NCI-H2029 (cell line): Measurements from ENCODE around the gene ABTB2.
A peak's percentile ranks its signal among the peaks of the same experiment; 100 is the strongest.

ENCODE experiments used
- DNase-seq: peaks from one replicate; lab custom pipeline; 2025; lab: John Stamatoyannopoulos, UW

Gene ABTB2

DNA sequence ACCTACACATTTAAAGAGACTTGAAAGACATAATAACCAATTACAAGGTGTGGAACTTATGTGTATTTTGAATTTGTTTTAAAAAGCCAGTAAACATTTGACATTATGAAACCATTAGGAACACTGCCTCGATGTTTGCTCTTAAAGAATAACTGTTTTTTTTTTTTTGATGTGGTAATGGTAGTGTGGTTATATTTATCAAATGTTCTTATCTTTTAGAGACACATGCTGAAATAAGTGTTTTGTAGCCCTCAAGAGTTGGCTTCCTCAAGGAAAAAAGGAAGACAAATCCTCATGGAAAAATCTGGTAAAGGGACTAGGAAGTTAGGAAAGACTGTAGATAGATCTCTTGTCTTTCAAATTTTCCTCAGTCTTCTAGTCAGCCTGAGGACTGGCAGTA is 2.2 kb upstream of the ABTB2 start:
- no peak for DNase-seq

DNA sequence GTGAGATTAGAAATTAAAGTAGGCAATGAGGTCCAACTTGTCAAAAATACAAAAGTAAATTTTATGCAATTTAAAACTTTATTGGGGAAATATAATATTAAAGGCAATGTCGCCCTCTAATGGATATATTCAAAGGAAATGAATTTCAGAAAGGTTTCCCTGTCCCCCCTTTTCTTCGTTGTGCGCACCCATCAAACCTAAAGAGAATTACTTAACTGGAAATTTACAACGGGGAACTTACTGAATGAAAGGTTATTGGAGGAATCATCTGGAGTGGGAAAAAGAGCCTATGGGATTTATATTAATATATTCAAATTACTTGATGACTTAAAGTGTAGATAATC is 1.7 kb upstream of the ABTB2 start:
- no peak for DNase-seq

GRCh38 chr11:34358728-34359547 is 1.1 kb upstream of the ABTB2 start:
- peak; percentile 81 for DNase-seq

DNA sequence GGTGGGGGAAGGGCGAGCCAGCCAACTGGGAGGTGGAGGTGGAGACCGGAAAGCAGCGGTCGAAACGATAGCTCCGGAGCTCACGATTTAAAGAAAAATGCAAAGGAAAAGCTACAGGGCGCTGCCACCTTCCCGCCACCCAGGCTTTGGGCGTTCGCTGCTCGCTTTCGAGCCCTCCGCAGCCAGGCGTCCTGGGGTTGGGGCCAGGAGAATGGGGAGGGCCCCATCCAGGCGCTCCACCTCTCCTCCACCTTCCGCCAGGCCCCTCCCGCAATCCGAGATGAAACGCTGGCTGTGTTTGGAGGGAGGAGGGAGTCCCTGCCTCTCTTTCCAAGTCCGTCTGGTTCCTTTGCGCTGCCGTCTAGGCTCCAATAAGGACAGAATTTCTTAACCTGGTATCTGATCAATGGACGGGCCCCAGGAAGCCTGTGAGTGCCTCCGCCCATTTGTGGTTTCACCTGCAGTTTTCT is 483 bp upstream of the ABTB2 start:
- peak; percentile 81 for DNase-seq

DNA sequence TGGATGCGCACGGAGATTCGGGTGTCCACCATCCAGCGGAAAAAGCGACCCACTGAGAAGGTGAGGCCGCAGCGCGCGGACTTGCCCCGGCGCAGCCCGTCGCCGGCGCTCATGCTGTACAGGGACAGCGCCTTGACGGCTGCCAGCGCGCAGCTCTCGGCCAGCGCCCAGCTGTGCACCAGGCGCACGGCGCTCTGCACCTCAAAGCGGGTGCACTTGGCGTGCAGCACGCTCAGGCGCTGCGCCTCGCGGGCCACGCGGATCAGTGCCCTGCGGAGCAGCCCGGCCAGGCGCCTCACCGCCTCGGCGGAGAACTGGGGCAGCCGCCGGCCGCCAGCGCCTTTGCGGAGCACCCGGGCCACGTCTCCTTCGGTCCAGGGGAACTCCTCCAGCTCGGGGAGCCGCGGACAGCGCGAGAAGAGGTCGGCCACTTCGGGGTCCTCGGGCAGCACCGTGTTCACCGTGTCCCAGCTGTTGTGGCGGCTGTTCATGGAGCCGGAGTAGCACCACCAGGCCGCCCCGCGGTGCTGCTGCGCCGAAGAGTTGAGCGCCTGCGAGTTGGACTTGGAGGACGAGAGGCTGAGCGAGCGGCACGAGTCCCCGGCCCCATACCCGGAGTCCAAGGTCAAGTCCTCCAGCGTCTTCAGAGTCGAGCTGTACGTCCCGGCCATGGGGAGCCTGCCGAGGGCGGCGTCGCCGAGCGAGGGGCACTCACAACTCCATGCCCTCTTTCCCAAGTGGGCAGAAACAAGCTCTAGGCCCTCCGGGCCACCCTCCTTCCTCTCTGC is 703 bp downstream of the ABTB2 start:
- DNase-seq, result peak; percentile 36

GRCh38 chr11:34356576-34356912 is 1.3 kb downstream of the ABTB2 start:
- no peak for DNase-seq

GRCh38 chr11:34356130-34356529 is 1.7 kb downstream of the ABTB2 start:
- DNase-seq, result no peak

DNA sequence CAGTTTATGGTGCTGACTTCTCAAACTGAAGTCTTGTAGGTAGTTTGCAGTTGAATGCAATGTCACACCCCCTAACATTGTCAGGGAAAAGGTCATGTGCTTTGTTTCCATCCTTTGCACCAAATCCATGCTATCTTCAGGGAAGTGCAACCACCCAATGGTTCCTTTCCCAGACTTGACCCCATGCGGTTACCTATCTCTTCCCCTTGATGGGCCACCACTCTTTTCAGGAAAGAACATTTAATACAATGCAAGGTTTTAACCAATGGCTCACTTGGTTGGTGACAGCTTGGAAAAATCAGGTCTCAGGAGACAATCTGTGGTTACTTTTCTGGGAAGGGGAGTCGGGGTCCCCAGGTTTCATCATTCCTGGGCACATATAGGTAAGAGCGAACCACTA is 2.1 kb downstream of the ABTB2 start:
- DNase-seq, result no peak

DNA sequence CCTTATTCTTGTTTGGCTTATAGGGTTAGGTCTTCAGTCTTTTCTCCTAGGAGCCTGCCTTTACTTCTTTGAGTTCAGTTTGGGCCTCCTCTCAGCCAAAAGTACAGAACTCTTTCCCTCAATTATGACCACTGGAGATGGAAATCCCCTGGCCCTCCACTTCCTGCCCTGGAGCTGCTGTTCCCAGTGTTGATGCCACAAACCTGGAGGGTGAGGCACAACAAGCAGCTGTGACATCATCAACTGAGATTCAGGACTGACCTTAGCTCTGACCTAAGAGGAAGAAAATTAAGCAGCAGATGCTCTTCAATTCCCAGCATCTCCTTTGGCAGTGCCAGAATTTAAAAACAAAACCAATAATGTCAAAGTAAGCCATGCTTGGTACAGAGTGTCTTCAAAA is 3.0 kb downstream of the ABTB2 start:
- no peak for DNase-seq

DNA sequence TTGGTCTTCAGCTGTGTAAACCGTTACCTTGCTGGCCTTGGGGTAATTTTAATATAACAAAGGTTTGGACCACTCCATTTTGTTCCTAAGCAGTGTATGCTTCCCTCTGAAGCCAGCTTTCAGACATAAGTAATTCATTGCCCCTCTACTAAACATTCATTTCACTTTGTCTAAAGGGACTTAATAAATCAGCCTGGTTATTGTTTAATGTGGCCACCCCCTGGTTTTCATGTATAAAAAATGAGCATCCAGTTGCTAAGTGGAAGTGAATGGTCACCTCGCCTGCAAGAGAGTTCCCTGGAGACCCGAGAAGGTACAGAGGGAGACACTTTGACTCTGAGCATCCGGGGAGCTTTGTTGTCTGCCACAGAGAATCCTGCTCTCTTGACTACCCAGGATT is 3.9 kb downstream of the ABTB2 start:
- no peak for DNase-seq

GRCh38 chr11:34351687-34352469 is 5.9 kb downstream of the ABTB2 start:
- no peak for DNase-seq

DNA sequence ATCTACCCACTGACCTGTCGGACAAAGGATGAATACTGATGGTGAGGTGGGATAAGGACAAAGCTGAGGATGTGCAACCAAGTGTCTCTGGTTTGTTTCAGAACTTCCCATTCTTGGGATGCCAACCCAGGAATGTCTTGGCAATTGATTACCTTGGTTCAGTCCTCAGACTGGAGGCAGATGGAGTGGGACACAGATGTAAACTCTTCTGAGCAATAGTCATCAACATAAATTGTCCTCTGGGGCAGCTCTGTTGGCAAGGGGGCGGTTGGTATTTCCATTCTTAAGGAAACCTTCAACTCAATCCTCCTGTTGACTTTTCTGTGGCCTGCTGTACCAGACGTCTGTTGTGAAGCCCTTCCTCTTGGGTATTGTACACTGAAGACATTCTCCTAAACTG is 6.8 kb downstream of the ABTB2 start:
- DNase-seq, result no peak

GRCh38 chr11:34349882-34350281 is 7.9 kb downstream of the ABTB2 start:
- DNase-seq, result no peak

- peak; percentile 74 for DNase-seq
Measured at GRCh38 chr11:34348919-34349318, 8.9 kb downstream of the ABTB2 start.

DNA sequence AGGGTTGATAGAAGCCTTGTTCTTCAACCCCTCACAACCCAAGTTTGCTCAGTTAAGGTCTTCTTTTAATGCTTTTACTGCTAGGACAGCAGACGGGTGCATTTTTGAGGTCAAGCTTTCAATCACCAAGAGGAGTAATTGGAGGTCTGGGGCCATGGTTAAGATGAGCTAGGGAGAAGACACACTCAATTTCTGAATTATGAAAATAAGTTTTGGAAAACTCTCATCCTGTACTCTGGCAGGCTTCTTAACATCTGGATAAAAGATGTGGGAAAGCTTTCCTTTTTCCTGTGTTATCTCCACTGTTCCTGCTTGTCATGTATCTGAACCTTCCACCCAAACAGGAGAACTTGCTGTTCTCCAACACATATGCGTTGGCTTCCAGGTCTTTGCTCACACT is 9.7 kb downstream of the ABTB2 start:
- no peak for DNase-seq

- no peak for DNase-seq
Measured at GRCh38 chr11:34346551-34346950, 11.3 kb downstream of the ABTB2 start.

DNA sequence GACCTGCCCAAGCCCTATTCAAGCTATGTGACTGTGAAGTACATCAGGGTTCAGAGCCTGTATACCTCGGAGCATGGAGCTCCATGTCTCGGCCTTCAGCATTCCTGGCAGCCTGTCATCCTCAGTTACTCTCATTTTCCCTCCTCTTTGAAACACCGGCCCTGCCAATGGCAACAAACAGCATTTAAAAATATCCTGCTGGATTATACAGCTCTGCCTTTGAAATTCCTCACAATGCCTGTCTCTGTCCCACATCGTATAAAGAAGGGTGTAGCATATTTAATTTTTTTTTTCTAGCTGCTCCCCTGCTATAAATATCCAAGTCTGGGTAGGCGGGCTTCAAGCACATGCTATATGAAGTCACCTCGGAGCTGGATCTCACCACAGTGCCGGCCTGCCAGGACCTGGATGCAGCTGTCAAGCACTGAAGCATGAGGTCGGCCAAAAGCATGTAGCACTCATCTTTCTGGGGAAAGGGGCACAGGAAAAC is 11.8 kb downstream of the ABTB2 start:
- DNase-seq, result no peak

- DNase-seq, result no peak
Measured at GRCh38 chr11:34345540-34345876, 12.3 kb downstream of the ABTB2 start.

DNA sequence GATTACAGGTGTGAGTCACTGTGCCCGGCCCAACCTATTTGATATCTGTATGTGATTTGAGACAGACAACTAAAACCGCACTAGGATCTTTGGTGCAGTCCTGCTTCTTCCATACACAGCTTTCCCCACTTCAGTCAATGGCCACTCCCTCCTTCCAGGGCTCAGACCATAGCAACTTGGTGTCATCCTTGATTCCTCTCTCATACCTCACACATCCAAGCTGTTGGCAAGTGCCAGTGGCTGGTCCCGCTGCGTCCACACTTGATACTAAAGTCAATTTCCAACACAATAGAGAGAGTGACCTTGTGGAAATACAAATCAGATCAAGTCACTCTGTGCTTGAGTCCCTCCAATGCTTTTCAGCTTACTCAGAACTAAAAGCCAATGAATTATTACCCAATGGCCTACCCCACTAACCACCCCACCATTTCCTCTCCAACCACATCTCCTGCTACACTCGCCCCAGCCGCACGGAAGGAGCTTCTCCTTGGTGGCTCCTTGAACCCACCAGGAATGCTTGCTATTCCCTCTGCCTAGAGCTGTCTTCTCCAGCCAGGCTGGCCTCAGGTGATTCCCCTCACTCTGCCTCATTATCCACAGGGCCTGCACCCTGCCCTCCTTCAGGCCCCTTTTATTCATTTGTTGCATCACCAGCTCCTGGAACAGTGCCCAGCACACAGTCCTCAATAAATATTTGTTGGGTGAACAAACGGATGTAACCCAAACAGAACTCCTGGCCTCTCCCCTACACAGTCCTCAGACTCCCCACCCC is 12.9 kb downstream of the ABTB2 start:
- peak; percentile 77 for DNase-seq

DNA sequence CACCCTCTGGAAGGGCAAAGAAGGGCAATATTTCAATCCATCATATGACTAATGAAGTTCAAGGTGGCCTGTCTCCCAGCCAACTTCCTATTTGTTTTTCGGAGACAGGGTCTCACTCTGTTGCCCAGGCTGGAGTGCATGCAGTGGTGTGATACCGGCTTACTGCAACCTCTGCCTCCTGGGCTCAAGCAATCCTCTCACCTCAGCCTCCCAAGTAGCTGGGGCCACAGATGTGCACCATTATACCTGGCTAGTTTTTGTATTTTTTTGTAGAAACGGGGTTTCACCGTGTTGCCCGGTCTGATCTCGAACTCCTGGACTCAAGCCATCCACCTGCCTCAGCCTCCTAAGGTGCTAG is 13.4 kb downstream of the ABTB2 start:
- no peak for DNase-seq

- no peak for DNase-seq
Measured at GRCh38 chr11:34343686-34344085, 14.1 kb downstream of the ABTB2 start.

GRCh38 chr11:34343153-34343552 is 14.7 kb downstream of the ABTB2 start:
- no peak for DNase-seq
